Superior temporal gyrus (tissue), 1 donor: ENCODE measurements around the gene NOS1AP.
"Not testable (repeated sequence)": the region's sequence is repeated elsewhere in the genome, so short reads cannot be mapped to it uniquely, and the experiment has no call there.

ENCODE experiments used
- DNase-seq: peaks from one replicate; pipeline ENCODE4 v3.0.0-alpha.2; 2016; ENCODE audit errors: extremely low spot score

NOS1AP gene

GRCh38 chr1:162166917-162167615 lies 97.6 kb downstream of the NOS1AP start:
- no peak for DNase-seq

GRCh38 chr1:162168261-162168660 lies 98.8 kb downstream of the NOS1AP start:
- peak; percentile 58 for DNase-seq

- no peak for DNase-seq
These were observed 99.7 kb downstream of the NOS1AP start for GRCh38 chr1:162169031-162169790.

- no peak for DNase-seq
These were observed 101.6 kb downstream of the NOS1AP start for GRCh38 chr1:162171111-162171510.

GRCh38 chr1:162172311-162173102 lies 103.0 kb downstream of the NOS1AP start:
- no peak for DNase-seq

- not testable (repeated sequence) for DNase-seq
These were observed 104.1 kb downstream of the NOS1AP start for GRCh38 chr1:162173607-162174006.

GRCh38 chr1:162174027-162174426 lies 104.5 kb downstream of the NOS1AP start:
- DNase-seq: not testable (repeated sequence)

- no peak for DNase-seq
These were observed 106.0 kb downstream of the NOS1AP start for GRCh38 chr1:162175379-162176081.

- DNase-seq: no peak
These were observed 107.6 kb downstream of the NOS1AP start for GRCh38 chr1:162177126-162177525.

GRCh38 chr1:162178432-162178831 lies 108.9 kb downstream of the NOS1AP start:
- no peak for DNase-seq

- no peak for DNase-seq
These were observed 109.6 kb downstream of the NOS1AP start for GRCh38 chr1:162179121-162179520.

GRCh38 chr1:162180813-162181212 lies 111.3 kb downstream of the NOS1AP start:
- no peak for DNase-seq

- no peak for DNase-seq
These were observed 112.6 kb downstream of the NOS1AP start for GRCh38 chr1:162182090-162182489.

- no peak for DNase-seq
These were observed 116.0 kb downstream of the NOS1AP start for GRCh38 chr1:162185314-162186025.

GRCh38 chr1:162186026-162186374 lies 116.5 kb downstream of the NOS1AP start:
- DNase-seq: no peak

- no peak for DNase-seq
These were observed 116.9 kb downstream of the NOS1AP start for GRCh38 chr1:162186406-162186805.

- no peak for DNase-seq
These were observed 118.3 kb downstream of the NOS1AP start for GRCh38 chr1:162187687-162188276.

GRCh38 chr1:162189345-162189744 lies 119.9 kb downstream of the NOS1AP start:
- no peak for DNase-seq

- no peak for DNase-seq
These were observed 122.2 kb downstream of the NOS1AP start for GRCh38 chr1:162191396-162192305.

GRCh38 chr1:162192306-162192678 lies 122.8 kb downstream of the NOS1AP start:
- no peak for DNase-seq
